HFF-Myc (cell line): ENCODE results near the gene SBF1.

Experiments used
- DNase-seq: peaks from one replicate; pipeline ENCODE4 v3.0.0-alpha.2; 2011; ENCODE audit warnings: low read depth; ENCODE audit errors: extremely low read depth
- H3K4me3 ChIP-seq: replicated peaks from 2 replicates; pipeline ENCODE4 v1.5.1; 2011; ENCODE audit warnings: low read depth, mild to moderate bottlenecking, control low read depth, low read length
- CTCF ChIP-seq: IDR thresholded peaks from 2 replicates; pipeline ENCODE4 v1.5.1; 2012; ENCODE audit warnings: mild to moderate bottlenecking, low read depth, low read length, control low read depth; ENCODE audit errors: missing control alignments

SBF1 gene

GRCh38 chr22:50487290-50488005, 12.6 kb upstream of the SBF1 start:
- no peak overlapping the region for H3K4me3 ChIP-seq
- no peak for DNase-seq
- TF ChIP-seq CTCF, result no peak

- H3K4me3 ChIP-seq, result no peak within 1 kb of the TSS
- no peak for DNase-seq
- no peak for TF ChIP-seq CTCF
These were observed 11.9 kb upstream of the SBF1 start, which contains the start of gene MIOX for GRCh38 chr22:50486561-50487289. Gene MIOX, plus strand, starts transcription at chr22:50486859. Its CDS starts 39 bp downstream, at chr22:50486898.

GRCh38 chr22:50485221-50486131, 10.6 kb upstream of the SBF1 start:
- no peak for DNase-seq
- H3K4me3 ChIP-seq, result no peak overlapping the region
- no peak for TF ChIP-seq CTCF

- H3K4me3 ChIP-seq, result no peak overlapping the region
- DNase-seq, result no peak
- TF ChIP-seq CTCF, result no peak
These were observed 9.4 kb upstream of the SBF1 start for GRCh38 chr22:50483977-50484853.

GRCh38 chr22:50483556-50483955, 8.7 kb upstream of the SBF1 start:
- H3K4me3 ChIP-seq, result no peak overlapping the region
- DNase-seq, result no peak
- TF ChIP-seq CTCF, result no peak

- H3K4me3 ChIP-seq, result no peak overlapping the region
- no peak for TF ChIP-seq CTCF
- no peak for DNase-seq
These were observed 8.3 kb upstream of the SBF1 start for GRCh38 chr22:50483106-50483505.
